B cell (primary cell): ENCODE measurements around the gene PRKAG2. TPM values are rescaled to one million over a fixed set of nuclear protein-coding genes. Genes with fewer than 3 reads are reported as not detected.

ENCODE experiments used
- ATAC-seq: fragments of 200-7000 bp; cut with Tn5 transposase; one replicate; pipeline ENCODE4 v1.10.0; 2021; ENCODE audit warnings: low read depth, mild to moderate bottlenecking, moderate number of reproducible peaks, moderate library complexity
- CTCF ChIA-PET: fragments of 350-600 bp; sonication (Branson Sonifier 250); formaldehyde crosslinking; loops from one replicate; lab custom pipeline; 2021; ENCODE audit warnings: antibody characterized with exemption, inconsistent platforms; lab: Charles Lee
- POLR2A ChIA-PET: fragments of 350-600 bp; sonication (Branson Sonifier 250); formaldehyde crosslinking; loops from one replicate; lab custom pipeline; 2021; ENCODE audit warnings: antibody characterized with exemption; lab: Charles Lee
- DNase-seq: peaks from one replicate; pipeline ENCODE4 v3.0.0; 2013
- H2AFZ ChIP-seq: 2 replicates; pipeline ENCODE4 v1.6.1; 2012; ENCODE audit warnings: mild to moderate bottlenecking, low read depth, low read length; ENCODE audit not compliant: insufficient read depth, poor library complexity, severe bottlenecking
- H3K27ac ChIP-seq, 2 donors: 1 replicate in 1 of 2; 2 replicates in 1 of 2; pipeline ENCODE4 v1.5.1; 2012 to 2013; ENCODE audit warnings: low read length in 2 of 2, mild to moderate bottlenecking in 2 of 2, moderate library complexity in 1 of 2
- H3K27me3 ChIP-seq, 4 experiments: fragments of 200-600 bp in 1 of 4; sonication (generic) in 1 of 4; replicated peaks in 1 of 4; 1 replicate in 2 of 4; 2 replicates in 2 of 4; pipeline versions ENCODE4 v1.6.1 to v1.7.0; 2013 to 2016; ENCODE audit warnings: low read length in 3 of 4, mild to moderate bottlenecking in 2 of 4, mixed read lengths in 1 of 4, moderate library complexity in 1 of 4; ENCODE audit not compliant: insufficient read depth in 4 of 4, control insufficient read depth in 3 of 4; ENCODE audit errors: control extremely low read depth in 1 of 4
- H3K36me3 ChIP-seq, 2 experiments: replicated peaks in 1 of 2; 1 replicate in 1 of 2; 2 replicates in 1 of 2; pipeline versions ENCODE4 v1.6.1 to v1.7.1; 2013; ENCODE audit warnings: low read length in 1 of 2; ENCODE audit not compliant: insufficient read depth in 2 of 2, control insufficient read depth in 1 of 2; ENCODE audit errors: control extremely low read depth in 1 of 2, extremely low read depth in 1 of 2
- H3K4me1 ChIP-seq, 2 donors: fragments of 200-600 bp in 1 of 2; sonication (generic) in 1 of 2; 1 replicate in 1 of 2; 2 replicates in 1 of 2; pipeline versions ENCODE4 v1.5.1 to v1.6.1; 2013 to 2017; ENCODE audit warnings: low read length in 2 of 2; ENCODE audit not compliant: control insufficient read depth in 2 of 2, insufficient read depth in 2 of 2
- H3K4me2 ChIP-seq: replicated peaks from 2 replicates; pipeline ENCODE3; 2012; ENCODE audit warnings: mild to moderate bottlenecking, low read depth, low read length; ENCODE audit not compliant: poor library complexity, severe bottlenecking
- H3K4me3 ChIP-seq, 5 experiments: fragments of 200-600 bp in 1 of 5; sonication (generic) in 1 of 5; 1 replicate in 3 of 5; 2 replicates in 2 of 5; pipeline versions ENCODE4 v1.5.1 to v1.7.0; 2011 to 2016; ENCODE audit warnings: low read length in 4 of 5, mild to moderate bottlenecking in 4 of 5, low read depth in 2 of 5, control low read depth in 1 of 5, moderate library complexity in 1 of 5; ENCODE audit not compliant: insufficient read depth in 1 of 5; ENCODE audit errors: control extremely low read depth in 1 of 5, extremely low read depth in 1 of 5
- H3K79me2 ChIP-seq: fragments of 200-600 bp; sonication (generic); one replicate; pipeline ENCODE4 v1.6.0; 2016; ENCODE audit warnings: low read length; ENCODE audit not compliant: control insufficient read depth, insufficient read depth
- H3K9ac ChIP-seq: fragments of 200-600 bp; sonication (generic); 2 replicates; pipeline ENCODE4 v1.6.1; 2017; ENCODE audit warnings: mild to moderate bottlenecking, low read length, moderate library complexity
- H3K9me3 ChIP-seq, 3 donors: one replicate each; pipeline versions ENCODE4 v1.6.1 to v1.7.1; 2013; ENCODE audit warnings: low read length in 2 of 3; ENCODE audit not compliant: control insufficient read depth in 2 of 3, insufficient read depth in 1 of 3; ENCODE audit errors: control extremely low read depth in 1 of 3
- H4K20me1 ChIP-seq: 2 replicates; pipeline ENCODE4 v1.6.0; 2012; ENCODE audit warnings: mild to moderate bottlenecking, low read length; ENCODE audit not compliant: insufficient read depth, control insufficient read depth, poor library complexity, severe bottlenecking
- H3K27ac Mint-ChIP-seq: one replicate; pipeline ENCODE4 v1.8.0; 2021; ENCODE audit warnings: mixed read lengths
- H3K27me3 Mint-ChIP-seq: one replicate; pipeline ENCODE4 v1.8.0; 2021; ENCODE audit warnings: mixed read lengths
- H3K4me1 Mint-ChIP-seq: one replicate; pipeline ENCODE4 v1.8.0; 2021; ENCODE audit warnings: mixed read lengths
- H3K4me3 Mint-ChIP-seq: one replicate; pipeline ENCODE4 v1.8.0; 2021; ENCODE audit warnings: mixed read lengths
- H3K9me3 Mint-ChIP-seq: one replicate; pipeline ENCODE4 v1.8.0; 2022; ENCODE audit warnings: mixed read lengths; ENCODE audit not compliant: insufficient read depth
- CTCF ChIP-seq: fragments of 200-600 bp; IDR thresholded peaks from one replicate; pipeline ENCODE4 v1.8.0; 2022; ENCODE audit warnings: antibody characterized with exemption, mild to moderate bottlenecking
- EZH2 ChIP-seq: IDR thresholded peaks from 2 replicates; pipeline ENCODE4 v1.6.1; 2012; ENCODE audit warnings: borderline replicate concordance, low read depth, mild to moderate bottlenecking, moderate library complexity, low read length; ENCODE audit not compliant: insufficient read depth, poor library complexity, severe bottlenecking
- WGBS: methylation state at CpG from one replicate; pipeline ENCODE4 v1.1.5; 2013; ENCODE audit warnings: missing lambda C conversion rate; ENCODE audit not compliant: insufficient coverage; 5-methylcytosine and 5-hydroxymethylcytosine counted together
- intact Hi-C: fragments of 100-400 bp; cut with micrococcal nuclease; formaldehyde crosslinking; loops from one replicate; pipeline ENCODE4 v1.10.0; 2022
- polyA plus RNA-seq: library from polyadenylated mRNA; depleted of rRNA; stranded (reverse); fragments of >200 nt; gene quantifications from 2 replicates; pipeline ENCODE4 v1.2.3, GENCODE V29; 2012
- total RNA-seq, 2 donors: library from RNA; stranded (reverse); fragments of 120-200 nt in 1 of 2; gene quantifications; 1 replicate in 1 of 2; 2 replicates in 1 of 2; pipeline versions ENCODE4 v1.2.3 to v1.2.4, GENCODE V29; 2013 to 2022

Gene PRKAG2
- total and polyA plus RNA-seq, 2 donors (not counting 1 experiment from before 2014, with no cell fraction given) = 22.1 to 56.3 TPM

GRCh38 chr7:151675196-151675920 lies 201.6 kb downstream of the PRKAG2 start:
- H3K27ac ChIP-seq = no peak overlapping the region
- Mint-ChIP-seq H3K27ac (no peak overlapping the region), H3K27me3 (no peaks in the 10 kb centered on the region), H3K4me1 (peaks cover 12% of the 10 kb centered on the region), H3K4me3 (no peak overlapping the region), H3K9me3 (no peaks in the 10 kb centered on the region)
- peaks cover 0 to 4% of the 10 kb centered on the region in 2 donors for H3K4me1 ChIP-seq
- CTCF ChIA-PET = no interaction called here
- ATAC-seq = no peak
- H3K4me2 ChIP-seq = no peak overlapping the region
- no peak overlapping the region for H3K4me3 ChIP-seq
- H3K9ac ChIP-seq = no peak overlapping the region
- H3K27me3 ChIP-seq = no peaks in the 10 kb centered on the region
- peaks cover 0 to 10% of the 10 kb centered on the region in 2 experiments for H3K36me3 ChIP-seq
- 93% methylated on average over 24 of the region's 26 CpGs for WGBS
- H3K9me3 ChIP-seq = no peaks in the 10 kb centered on the region
- intact Hi-C loops = no loop called here
- no peaks in the 10 kb centered on the region for H3K79me2 ChIP-seq
- TF ChIP-seq CTCF (no peak), EZH2 (no peak)
- DNase-seq = no peak
- POLR2A ChIA-PET = no interaction called here
- no peak overlapping the region for H2AFZ ChIP-seq
- no peaks in the 10 kb centered on the region for H4K20me1 ChIP-seq

- Histone ChIP-seq H4K20me1 (peaks cover 4% of the 10 kb centered on the region), H3K27ac (no peak overlapping the region), H3K9ac (no peak overlapping the region), H3K4me1 (peaks cover 0 to 4% of the 10 kb centered on the region in 2 donors), H3K9me3 (no peaks in the 10 kb centered on the region), H2AFZ (no peak overlapping the region), H3K27me3 (no peaks in the 10 kb centered on the region), H3K79me2 (no peaks in the 10 kb centered on the region), H3K4me3 (no peak overlapping the region), H3K36me3 (peaks cover 0 to 10% of the 10 kb centered on the region in 2 experiments), H3K4me2 (no peak overlapping the region)
- ATAC-seq (no peak), DNase-seq (no peak)
- peaks cover 4% of the 10 kb centered on the region for H3K9me3 Mint-ChIP-seq
- ChIA-PET POLR2A (no interaction called here), CTCF (no interaction called here)
- TF ChIP-seq CTCF = no peak
- no peak for TF ChIP-seq EZH2
- H3K27ac Mint-ChIP-seq = no peak overlapping the region
- H3K4me3 Mint-ChIP-seq = no peak overlapping the region
- no peaks in the 10 kb centered on the region for H3K27me3 Mint-ChIP-seq
- WGBS = 99% methylated on average over 10 of the region's 10 CpGs
- intact Hi-C loops = no loop called here
- H3K4me1 Mint-ChIP-seq = peaks cover 8% of the 10 kb centered on the region
Observed at GRCh38 chr7:151674161-151674920, 202.6 kb downstream of the PRKAG2 start.
